Muscle layer of colon (tissue), 2 donors: ENCODE measurements around the gene MACIR.

Experiments used
- H3K27ac ChIP-seq: one replicate; pipeline ENCODE4 v1.7.0; 2013; ENCODE audit warnings: low read depth, mild to moderate bottlenecking, low read length, moderate library complexity
- H3K27me3 ChIP-seq, 2 donors: one replicate each; pipeline ENCODE4 v1.7.0; 2013; ENCODE audit warnings: low read length in 2 of 2, mild to moderate bottlenecking in 2 of 2; ENCODE audit not compliant: insufficient read depth in 2 of 2, control insufficient read depth in 1 of 2
- H3K36me3 ChIP-seq: one replicate; pipeline ENCODE4 v1.7.0; 2013; ENCODE audit warnings: mild to moderate bottlenecking, low read length; ENCODE audit not compliant: insufficient read depth
- H3K4me1 ChIP-seq: one replicate; pipeline ENCODE4 v1.7.0; 2013; ENCODE audit warnings: mild to moderate bottlenecking, low read length; ENCODE audit not compliant: insufficient read depth
- H3K4me3 ChIP-seq, 2 donors: one replicate each; pipeline ENCODE4 v1.7.0; 2013; ENCODE audit warnings: low read length in 2 of 2, low read depth in 1 of 2, mild to moderate bottlenecking in 1 of 2, moderate library complexity in 1 of 2
- H3K9ac ChIP-seq: one replicate; pipeline ENCODE4 v1.7.0; 2013; ENCODE audit warnings: low read length
- H3K9me3 ChIP-seq: one replicate; pipeline ENCODE4 v1.7.0; 2013; ENCODE audit warnings: mild to moderate bottlenecking, low read length
- donor health status: abdominal sarcoma.
- donor health status: Adenocarcinoma of cecum.

The MACIR gene

GRCh38 chr5:103327893-103328292, 69.3 kb downstream of the MACIR start:
- no peak overlapping the region for H3K4me3 ChIP-seq
- H3K9me3 ChIP-seq, result no peaks in the 10 kb centered on the region

More at GRCh38 chr5:103327893-103328292, 69.3 kb downstream of the MACIR start:
- Histone ChIP-seq H3K36me3 (no peaks in the 10 kb centered on the region), H3K4me1 (no peaks in the 10 kb centered on the region), H3K27me3 (no peaks in the 10 kb centered on the region), H3K9ac (no peak overlapping the region), H3K27ac (no peak overlapping the region)
